Stimulated activated CD8-positive, alpha-beta memory T cell treated with anti-CD3 and anti-CD28 coated beads, Interleukin-15, amount 100 ng/mL, for 4 hours (primary cell): ENCODE data around the gene SMC1B.
"Not testable (repeated sequence)": the region's sequence is repeated elsewhere in the genome, so short reads cannot be mapped to it uniquely, and the experiment has no call there.

Experiments used
- DNase-seq, 2 donors: peaks; one replicate each; pipeline ENCODE4 v3.0.0-alpha.2; 2020; ENCODE audit warnings: low read depth in 2 of 2

The SMC1B gene

DNA sequence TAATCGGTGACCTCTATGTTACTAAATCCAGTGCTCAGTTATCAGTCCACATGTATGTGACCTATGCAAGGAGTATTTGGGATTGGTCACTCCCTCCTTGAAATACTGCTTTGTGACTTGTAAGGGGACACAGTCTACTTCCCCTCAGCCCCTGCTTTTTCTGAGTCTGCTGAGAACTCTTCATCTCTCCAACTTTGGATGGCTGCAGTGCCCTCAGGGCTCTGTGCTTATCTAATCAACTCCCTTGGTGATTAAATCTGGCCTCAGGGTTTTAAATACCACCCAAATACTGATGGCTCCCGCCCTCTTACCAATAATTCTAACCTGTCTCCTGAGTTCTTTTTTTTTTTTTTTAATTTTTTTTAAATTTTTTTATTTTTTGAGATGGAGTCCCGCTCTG is 63.5 kb downstream of the SMC1B start:
- DNase-seq: no peak

DNA sequence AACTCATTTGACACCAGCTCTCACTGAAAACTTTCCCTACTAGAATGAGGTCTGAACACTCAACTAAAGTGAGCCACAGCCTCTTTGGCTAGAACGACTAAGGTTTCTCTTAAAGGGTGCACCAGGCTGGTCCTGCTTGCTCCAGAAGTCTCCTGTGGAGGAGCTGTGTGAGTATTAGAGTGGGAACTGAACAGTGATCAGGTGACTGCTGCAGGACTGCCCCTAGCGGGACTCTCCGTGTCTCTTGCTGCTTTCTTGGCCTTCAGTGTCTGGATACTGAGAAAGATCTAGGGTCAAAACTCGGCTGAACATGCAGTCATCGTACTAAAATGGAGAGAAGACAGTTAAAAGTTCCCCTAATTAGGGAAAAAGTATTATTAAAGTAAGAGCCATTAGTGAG is 69.1 kb downstream of the SMC1B start:
- DNase-seq: no peak

DNA sequence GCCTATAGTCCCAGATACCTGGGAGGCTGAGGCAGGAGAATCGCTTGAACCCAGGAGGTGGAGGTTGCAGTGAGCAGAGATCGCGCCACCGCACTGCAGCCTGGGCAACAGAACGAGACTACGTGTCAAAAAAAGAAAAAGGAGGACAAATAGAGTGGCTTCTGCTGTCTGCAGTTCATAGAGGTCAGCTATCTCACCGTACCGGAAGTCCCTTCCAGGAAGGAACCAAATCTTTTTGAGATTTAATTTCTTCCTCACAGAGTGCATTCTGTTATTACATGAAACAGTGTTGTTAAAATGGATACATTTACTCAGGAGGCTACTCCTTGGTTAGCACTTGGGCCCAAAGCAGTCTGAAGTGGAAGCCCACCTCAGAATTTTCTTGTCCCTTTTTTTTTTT is 70.3 kb downstream of the SMC1B start:
- no peak for DNase-seq

DNA sequence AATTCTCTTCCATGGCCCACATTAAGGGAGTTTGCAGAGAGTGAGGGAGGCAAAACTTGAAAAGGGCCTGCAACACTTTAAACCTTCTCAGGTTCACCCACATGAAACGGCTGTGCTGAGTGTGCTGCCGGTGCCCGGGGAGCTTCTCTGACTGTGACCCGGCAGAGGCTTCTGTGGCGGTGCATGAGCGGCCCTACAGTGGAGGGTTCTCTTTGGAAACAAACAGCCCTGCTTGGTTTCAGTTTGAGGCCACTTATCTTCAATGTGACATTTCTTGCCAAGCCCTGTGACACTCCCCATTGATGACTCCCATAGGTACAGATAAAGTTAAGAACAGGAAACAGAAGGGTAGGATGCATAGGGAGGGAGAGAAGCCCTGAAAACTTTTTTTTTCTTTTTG is 71.9 kb downstream of the SMC1B start:
- no peak for DNase-seq

DNA sequence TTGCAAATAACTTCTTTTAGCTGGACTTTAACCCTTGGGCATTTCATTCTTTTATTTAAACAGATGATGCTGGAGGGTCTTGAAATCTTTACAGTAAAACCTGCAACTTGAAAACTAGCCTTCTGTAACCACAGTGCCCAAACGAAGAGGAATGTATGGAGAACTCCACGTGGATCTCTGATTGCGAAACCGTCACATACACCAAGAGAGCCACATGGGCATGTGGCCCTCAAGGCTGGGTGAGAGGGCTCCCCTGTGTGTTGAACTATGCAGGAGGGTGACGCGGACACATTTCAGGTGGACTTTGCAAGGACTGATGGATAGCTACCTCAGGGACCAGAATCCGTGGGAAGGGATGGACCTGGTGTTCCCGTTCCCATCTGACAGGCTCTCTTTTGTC is 73.1 kb downstream of the SMC1B start:
- DNase-seq: no peak

DNA sequence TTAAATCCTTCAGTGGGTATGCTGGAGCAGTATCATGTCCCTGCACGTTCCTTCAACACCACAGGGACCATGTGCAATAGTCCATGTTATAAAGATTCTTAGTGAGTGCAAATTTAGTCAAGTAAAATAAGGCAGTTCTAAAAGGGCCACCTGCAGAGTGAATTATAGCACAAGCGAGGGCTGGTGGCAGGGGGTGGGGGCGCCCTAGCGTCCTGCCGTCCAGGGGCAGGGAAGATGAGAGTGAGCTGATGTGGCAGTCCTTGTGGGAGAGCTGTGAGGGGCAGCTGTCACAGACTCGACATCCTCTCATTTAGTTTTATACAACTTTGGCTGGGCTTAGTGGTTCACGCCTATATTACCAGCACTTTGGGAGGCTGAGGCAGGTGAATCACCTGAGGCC is 74.6 kb downstream of the SMC1B start:
- DNase-seq: no peak

DNA sequence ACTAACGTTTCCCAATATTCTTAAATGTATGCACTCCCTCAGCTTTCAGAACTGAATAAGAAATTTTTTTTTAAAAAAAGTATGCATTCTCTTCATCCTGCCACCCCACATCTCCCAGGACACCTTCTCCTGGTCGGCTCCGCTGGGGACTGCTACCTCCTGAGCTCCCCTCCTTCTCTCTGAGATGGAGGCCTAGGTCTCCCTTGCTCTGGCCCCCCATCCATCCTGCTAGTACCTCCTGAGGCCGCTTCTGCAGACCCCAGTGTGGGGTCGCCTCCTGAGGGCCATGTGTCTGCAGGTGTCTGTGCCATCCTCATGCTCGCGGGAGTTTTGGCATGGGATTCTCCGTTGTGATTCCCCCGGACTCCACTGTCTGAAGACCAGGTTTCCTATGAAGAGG is 75.9 kb downstream of the SMC1B start:
- DNase-seq: no peak

DNA sequence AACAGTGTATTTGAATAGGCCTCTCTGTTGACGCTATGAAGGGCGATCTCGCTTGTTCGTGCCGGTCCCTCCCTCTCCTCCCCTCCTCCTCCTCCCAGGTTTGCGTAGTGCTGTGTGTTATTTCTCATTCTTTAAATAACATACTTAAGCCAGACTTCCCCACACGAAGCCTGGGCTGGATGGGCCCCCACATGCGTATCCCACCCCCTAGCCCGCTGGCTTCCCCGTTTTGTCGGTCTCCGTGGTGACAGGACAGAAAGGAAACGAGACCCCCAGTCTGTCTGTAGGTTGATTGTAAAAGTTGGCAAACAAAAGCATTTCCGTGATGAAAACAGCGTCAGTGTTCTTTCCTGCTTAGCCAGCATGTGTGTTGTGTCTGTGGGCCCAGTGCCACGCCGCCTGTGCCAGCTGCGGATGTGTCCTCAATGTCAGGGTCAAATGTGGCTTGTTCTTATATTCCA is 76.4 kb downstream of the SMC1B start:
- DNase-seq: no peak

DNA sequence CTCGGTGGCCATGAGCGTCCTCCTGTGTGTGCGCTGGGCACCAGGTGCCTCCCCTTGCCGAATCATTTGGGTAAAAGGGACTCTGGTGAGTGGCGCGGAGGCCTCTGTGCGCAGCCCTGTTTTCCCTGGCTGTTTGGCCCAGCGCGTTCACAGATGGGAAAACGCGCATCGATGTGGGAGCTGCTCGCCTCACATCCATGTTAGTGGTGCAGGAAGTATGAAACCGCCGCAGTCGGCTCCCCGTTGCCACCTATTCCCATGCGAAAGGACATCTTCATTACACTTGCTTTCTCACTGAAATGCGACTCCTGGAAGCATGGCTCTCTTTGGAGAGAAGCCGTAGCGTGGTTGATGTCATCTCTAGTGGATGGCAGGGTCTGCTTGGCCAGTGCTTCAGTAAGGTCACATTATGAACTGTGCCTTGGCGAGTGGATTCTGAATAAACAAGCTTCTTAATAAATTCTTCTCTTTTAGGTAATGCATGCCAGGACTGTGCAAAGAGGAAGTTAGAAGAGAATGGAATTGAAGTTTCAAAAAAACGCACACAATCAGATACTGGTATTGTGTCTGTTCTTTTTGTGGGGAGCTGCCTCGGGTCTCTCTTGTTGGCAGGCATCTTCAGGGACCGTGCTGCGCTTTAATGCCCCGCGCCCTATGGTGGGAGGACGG is 77.4 kb downstream of the SMC1B start:
- no peak for DNase-seq

DNA sequence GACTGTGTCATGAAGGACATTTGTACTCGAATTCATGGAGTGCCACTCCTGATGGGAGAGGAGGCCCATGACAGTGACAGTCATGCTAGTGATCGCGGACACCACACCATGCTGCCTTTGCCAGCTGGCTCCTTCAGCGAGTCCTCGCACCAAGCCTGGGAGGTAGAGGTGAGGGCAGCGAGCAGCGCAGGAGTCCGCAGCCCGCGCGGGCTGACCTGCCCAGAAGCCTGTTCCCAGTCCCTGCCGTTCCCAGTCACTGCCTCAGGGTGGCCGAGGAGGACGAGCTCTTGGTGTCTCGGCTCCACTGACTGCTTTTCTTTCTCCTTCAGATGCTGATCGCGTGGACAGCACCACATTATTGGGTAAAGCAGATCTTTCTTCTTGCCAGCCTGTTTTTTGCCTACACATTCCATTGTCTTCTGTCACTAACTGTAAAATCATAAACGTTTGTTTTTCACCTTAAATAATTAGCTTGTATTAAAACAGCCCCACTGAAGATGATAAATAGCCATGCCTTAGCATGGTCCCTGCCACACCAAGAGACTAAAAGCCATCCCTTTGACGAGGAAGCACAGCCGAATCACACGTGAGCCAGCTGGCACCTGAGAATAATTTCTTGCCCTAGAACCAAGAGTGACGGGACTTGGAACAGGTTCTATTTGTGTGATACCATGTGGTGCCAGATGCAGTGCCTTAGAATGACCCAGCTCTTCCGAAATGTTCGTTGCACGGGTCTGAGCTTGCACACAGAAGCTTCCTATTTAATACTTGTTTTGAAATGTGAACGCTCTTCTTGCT is 78.2 kb downstream of the SMC1B start:
- no peak for DNase-seq

DNA sequence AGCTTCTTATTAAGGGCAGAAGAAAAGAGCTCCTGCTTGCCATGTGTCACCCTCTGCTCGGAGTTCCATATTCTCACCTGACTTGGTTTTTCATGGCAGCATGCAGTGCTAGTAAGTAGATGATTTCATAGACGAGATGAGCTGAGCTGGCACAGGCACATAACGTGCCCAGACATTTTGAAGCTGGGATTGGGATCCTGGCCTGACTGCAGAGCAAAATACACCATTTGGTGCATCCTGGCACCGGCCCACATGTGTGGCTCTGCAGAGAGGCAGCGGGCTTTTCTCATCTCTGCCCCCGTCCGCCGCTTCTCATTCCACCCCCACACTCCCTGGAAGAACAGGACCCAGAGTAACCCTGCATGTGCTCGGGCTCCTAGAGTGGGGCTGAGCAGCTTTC is 78.9 kb downstream of the SMC1B start:
- no peak for DNase-seq

DNA sequence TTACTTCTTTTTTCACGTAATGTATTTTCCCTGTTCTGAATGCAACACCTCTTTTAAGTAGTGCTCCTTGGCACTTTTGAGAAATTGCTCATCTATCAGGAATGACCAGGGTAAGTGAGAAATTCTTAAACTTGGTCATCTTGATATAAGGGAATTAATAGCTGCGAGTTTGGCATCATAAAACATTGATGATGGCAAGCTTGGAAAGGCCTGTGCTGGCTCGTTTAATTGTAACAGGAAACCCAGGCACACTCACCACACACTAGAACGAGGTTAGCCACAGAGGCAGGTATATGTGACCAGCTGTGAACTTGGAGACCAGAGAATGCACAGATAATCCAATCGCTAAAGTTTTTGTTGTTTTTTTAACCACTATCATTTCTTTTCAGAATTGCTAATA is 79.3 kb downstream of the SMC1B start:
- no peak for DNase-seq

DNA sequence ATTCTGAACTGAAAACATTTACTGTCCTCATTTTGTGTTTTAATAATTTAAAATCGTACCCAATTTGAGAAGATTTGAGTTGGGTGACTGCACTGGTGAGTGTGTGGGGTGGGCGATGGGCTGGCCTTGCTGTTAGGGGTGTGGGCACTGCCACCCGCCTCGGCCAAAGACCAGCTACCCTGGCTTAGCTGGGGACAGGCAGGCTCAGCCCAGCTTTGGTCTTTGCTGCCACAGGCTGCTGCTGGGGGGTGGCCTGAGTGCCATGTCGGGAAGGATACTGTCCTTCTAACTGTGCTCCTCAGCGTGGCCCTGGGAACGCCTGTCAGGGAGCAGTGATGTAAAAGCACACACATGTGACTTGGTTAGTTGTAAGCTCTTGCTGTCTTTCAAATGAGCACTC is 81.4 kb downstream of the SMC1B start:
- no peak for DNase-seq

DNA sequence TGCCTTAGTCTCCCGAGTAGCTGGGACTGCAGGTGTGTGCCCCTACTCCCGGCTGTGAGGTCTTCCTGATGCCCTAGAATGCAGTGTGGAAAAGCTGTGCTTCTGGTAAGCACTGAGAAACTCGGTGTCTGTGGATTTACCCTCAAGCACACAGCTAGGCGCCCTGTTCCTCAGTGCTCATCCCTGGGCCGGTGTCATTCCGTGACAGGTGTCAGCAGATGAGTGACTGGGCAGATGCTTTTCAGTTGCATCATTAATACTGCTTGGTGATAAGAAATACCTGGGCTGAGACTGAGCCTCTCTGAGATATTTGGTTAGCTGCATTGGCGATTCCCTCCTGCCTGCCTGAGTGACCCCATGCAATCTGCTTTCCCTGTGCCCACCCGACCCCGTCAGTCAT is 81.9 kb downstream of the SMC1B start:
- no peak for DNase-seq

DNA sequence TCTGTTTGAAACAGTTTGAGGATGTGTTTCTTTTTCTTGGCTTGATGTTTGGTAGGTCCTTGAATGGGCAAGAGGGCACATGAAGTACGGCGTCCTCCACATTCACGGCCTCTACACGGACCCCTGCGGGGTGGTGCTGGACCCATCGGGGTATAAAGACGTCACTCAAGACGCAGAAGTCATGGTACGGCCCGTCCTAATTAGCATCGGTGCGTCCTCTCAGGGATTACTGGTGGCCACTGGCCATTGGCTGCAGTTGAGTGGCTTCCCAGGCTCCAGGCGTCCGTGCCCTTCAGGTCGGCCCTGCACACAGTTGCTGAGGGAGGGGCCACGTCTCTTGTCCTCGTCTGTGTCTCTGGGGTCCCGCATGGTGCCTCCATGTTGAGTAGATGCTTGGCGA is 82.9 kb downstream of the SMC1B start:
- no peak for DNase-seq

DNA sequence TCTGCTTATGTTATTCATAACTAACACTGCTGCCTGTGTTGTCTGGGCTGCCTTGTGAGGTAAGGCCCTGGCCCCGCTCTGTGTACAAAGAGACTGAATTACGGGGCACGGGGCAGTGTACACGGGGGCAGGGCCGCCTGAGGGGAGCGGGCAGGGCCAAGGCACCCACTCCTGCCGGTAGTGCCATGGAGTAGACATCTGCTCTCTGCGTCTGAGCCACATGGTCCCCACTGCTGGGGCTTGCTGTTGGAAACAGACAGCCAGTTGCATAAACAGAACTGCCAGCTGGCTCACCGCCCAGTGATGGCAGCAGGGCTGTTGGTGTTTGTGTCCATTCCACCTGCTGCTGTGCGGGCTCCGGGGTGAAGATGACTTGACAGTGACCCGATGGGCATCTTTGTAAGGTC is 83.9 kb downstream of the SMC1B start:
- no peak for DNase-seq

DNA sequence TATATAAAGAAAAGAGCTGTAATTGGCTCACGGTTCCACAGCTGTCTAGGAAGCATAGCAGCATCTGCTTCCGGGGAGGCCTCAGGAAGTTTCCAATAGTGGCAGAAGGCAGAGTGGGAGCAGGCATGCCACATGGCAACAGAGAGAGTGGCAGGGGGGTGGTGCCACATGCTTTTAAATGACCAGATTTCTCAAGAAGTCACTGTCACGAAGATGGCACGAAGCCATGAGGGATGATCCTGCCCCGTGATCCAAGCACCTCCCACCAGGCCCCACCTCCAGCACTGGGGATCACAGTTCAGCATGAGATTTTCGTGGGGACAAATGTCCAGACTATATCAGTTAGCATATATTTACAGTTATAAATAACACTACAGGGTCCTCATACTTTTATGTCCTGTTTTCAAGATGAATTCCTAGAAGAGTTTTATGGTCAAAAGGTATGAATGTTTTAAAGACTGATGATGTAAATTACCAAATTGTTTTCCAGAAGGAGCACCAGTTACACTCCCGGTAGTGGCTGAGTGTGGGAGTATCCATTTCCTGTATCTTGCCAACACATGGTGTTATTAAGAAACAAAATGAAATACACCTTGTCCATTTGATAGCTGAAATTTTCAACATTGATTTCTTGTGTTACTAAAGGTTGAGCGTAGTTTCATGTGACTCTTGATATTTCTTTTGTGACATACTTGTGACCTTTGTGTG is 84.4 kb downstream of the SMC1B start:
- no peak for DNase-seq

DNA sequence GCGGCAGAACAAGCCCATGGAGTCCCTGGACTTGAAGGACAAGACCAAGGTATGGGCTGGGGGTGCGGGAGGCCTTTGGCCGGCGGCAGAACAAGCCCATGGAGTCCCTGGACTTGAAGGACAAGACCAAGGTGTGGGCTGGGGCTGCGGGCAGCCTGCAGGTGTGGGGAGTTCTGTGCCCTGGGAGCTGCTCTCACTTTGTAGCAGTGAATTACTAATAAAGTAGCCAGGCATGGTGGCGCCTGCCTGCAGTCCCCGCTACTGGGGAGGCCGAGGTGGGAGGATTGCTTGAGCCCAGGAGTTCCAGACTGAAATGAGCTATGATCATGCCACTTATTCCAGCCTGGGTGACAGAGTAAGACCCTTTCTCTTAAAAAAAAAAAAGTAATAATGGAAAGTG is 85.1 kb downstream of the SMC1B start:
- DNase-seq: not testable (repeated sequence)

DNA sequence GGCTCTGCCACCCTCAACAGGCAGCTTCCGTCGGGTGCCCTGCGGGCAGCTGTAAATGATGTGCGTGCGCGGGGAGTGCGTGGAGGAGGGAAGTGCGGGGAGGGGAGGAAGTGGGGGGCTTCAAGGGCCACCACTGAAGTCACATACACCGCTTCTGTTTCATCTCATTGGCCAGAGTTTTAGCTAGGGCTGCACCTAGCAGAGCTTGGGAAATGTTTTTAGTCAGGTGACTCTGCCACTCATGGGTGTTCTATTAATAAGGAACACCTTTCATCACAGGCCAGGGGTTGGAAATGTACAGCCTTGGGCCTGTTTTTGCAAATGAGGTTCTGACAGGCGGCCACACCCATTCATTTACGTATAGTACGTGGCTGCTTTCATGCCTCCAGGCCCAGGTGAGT is 89.1 kb downstream of the SMC1B start:
- no peak for DNase-seq

DNA sequence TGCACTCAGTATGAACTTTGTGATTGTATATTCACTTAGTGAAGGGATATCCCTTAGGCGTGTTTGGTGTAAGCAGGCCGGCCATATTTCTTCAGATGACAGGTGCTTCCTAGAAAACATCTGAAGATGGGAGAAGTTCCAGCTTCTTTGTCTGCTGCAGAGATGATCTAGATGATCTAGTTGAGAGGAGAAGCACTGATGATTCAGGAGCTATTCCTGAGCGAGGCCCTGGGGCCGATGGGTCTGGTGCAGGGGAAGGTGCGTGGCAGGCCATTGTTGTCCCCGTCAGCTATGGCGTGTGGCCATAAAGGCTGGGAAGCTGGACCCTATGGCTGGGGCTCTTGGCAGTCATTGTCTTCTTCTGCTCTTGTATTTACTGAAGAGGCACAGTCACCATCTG is 89.7 kb downstream of the SMC1B start:
- no peak for DNase-seq

DNA sequence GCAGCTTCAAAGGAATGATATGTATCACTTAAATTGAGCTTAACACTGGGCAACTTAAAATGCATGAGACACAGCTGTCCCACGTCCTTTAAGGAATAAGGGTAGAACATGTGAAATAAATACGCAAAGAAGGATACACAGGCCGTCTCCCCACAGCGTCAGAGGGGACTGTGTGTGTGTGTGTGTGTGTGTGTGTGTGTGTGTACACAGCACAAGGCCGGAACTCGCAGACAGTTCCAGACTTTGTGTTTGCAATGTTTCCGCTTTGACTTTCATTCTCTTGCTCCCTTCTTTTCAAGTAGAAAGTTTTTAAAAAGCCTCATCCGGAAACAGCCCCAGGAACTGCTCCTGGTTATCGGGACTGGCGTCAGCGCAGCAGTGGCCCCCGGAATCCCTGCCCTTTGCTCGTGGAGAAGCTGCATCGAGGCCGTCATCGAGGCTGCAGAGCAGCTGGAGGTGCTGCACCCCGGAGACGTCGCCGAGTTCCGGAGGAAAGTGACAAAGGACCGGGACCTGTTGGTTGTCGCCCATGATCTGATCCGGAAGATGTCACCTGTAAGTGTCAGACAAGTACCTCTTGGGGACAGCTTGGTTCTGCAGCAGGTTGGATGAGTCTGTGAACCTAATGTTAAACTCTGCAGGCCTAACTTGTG is 90.4 kb downstream of the SMC1B start:
- DNase-seq: no peak

DNA sequence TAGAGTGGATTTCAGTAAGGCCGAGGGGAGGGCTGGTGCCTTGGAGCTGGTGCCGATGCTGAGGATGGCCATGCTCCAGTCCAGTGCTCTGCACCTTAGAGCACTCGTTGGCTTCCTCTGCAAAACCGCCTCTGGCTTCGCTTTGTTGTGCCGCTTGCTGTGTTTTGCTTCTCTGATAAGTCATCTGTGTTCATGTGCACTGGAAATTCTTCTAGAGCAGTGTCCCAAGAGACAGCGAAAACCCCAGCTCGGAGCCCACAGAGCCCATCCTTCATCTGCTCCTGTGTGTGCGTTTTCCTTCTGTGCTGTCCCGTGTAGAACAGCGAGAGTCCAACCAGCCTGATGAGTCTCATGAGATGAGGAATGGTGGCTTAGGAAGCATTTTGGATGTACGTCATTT is 91.6 kb downstream of the SMC1B start:
- DNase-seq: no peak
